ACC112 (cell line): Measurements from ENCODE around the gene FBXW2.

Source experiments
- H2AFZ ChIP-seq: fragments of 200-600 bp; sonication (generic); one replicate; pipeline ENCODE4 v1.6.0; 2017; ENCODE audit warnings: antibody characterized with exemption, low read length; ENCODE audit not compliant: unreplicated experiment
- H3K27ac ChIP-seq: fragments of 200-600 bp; sonication (generic); 2 replicates; pipeline ENCODE4 v1.5.1; 2014; ENCODE audit warnings: low read depth, mild to moderate bottlenecking, antibody characterized with exemption, low read length, moderate library complexity
- H3K27me3 ChIP-seq: fragments of 200-600 bp; sonication (generic); 2 replicates; pipeline ENCODE4 v1.6.1; 2014; ENCODE audit warnings: mild to moderate bottlenecking, antibody characterized with exemption, low read length, moderate library complexity, mixed read lengths; ENCODE audit not compliant: insufficient read depth
- H3K36me3 ChIP-seq: fragments of 200-600 bp; sonication (generic); 2 replicates; pipeline ENCODE4 v1.6.1; 2016; ENCODE audit warnings: mild to moderate bottlenecking, antibody characterized with exemption, low read length, moderate library complexity, mixed read lengths; ENCODE audit not compliant: insufficient read depth
- H3K4me1 ChIP-seq: fragments of 200-600 bp; sonication (generic); one replicate; pipeline ENCODE4 v1.6.1; 2016; ENCODE audit warnings: low read length, mixed read lengths; ENCODE audit not compliant: insufficient read depth, unreplicated experiment, control insufficient read depth
- H3K4me3 ChIP-seq: fragments of 200-600 bp; sonication (generic); 2 replicates; pipeline ENCODE4 v1.5.1; 2014; ENCODE audit warnings: mild to moderate bottlenecking, low read depth, low read length
- H3K79me2 ChIP-seq: fragments of 200-600 bp; sonication (generic); one replicate; pipeline ENCODE4 v1.6.0; 2016; ENCODE audit warnings: low read length; ENCODE audit not compliant: control insufficient read depth, unreplicated experiment, insufficient read depth

FBXW2 gene

GRCh38 chr9:120733190-120733589 is 60.0 kb downstream of the FBXW2 start:
- Histone ChIP-seq H3K4me1 (peaks cover 29% of the 10 kb centered on the region), H2AFZ (no peak overlapping the region), H3K36me3 (no peaks in the 10 kb centered on the region), H3K4me3 (no peak overlapping the region), H3K27ac (no peak overlapping the region), H3K27me3 (no peaks in the 10 kb centered on the region), H3K79me2 (no peaks in the 10 kb centered on the region)

GRCh38 chr9:120730654-120731514 is 62.3 kb downstream of the FBXW2 start:
- Histone ChIP-seq H3K4me1 (peaks cover 29% of the 10 kb centered on the region), H3K4me3 (no peak overlapping the region), H3K27me3 (no peaks in the 10 kb centered on the region), H2AFZ (no peak overlapping the region), H3K79me2 (no peaks in the 10 kb centered on the region), H3K27ac (no peak overlapping the region), H3K36me3 (no peaks in the 10 kb centered on the region)

GRCh38 chr9:120729791-120730241 is 63.4 kb downstream of the FBXW2 start:
- H3K79me2 ChIP-seq = no peaks in the 10 kb centered on the region
- H3K36me3 ChIP-seq = no peaks in the 10 kb centered on the region
- H3K4me1 ChIP-seq = peaks cover 22% of the 10 kb centered on the region
- H2AFZ ChIP-seq = no peak overlapping the region
- no peak overlapping the region for H3K4me3 ChIP-seq
- H3K27me3 ChIP-seq = no peaks in the 10 kb centered on the region
- H3K27ac ChIP-seq = no peak overlapping the region

- H3K4me3 ChIP-seq = no peak overlapping the region
- H2AFZ ChIP-seq = no peak overlapping the region
- H3K36me3 ChIP-seq = no peaks in the 10 kb centered on the region
- no peaks in the 10 kb centered on the region for H3K79me2 ChIP-seq
- H3K4me1 ChIP-seq = peaks cover 18% of the 10 kb centered on the region
- no peaks in the 10 kb centered on the region for H3K27me3 ChIP-seq
- H3K27ac ChIP-seq = no peak overlapping the region
Observed at GRCh38 chr9:120726484-120726883, 66.7 kb downstream of the FBXW2 start.

- H3K4me1 ChIP-seq = peaks cover 12% of the 10 kb centered on the region
- H2AFZ ChIP-seq = no peak overlapping the region
- no peaks in the 10 kb centered on the region for H3K27me3 ChIP-seq
- H3K27ac ChIP-seq = no peak overlapping the region
- no peak overlapping the region for H3K4me3 ChIP-seq
- H3K36me3 ChIP-seq = no peaks in the 10 kb centered on the region
- H3K79me2 ChIP-seq = no peaks in the 10 kb centered on the region
Observed at GRCh38 chr9:120725907-120726306, 67.3 kb downstream of the FBXW2 start.

GRCh38 chr9:120724757-120725400 is 68.3 kb downstream of the FBXW2 start:
- Histone ChIP-seq H3K4me3 (no peak overlapping the region), H3K27ac (no peak overlapping the region), H2AFZ (no peak overlapping the region), H3K79me2 (no peaks in the 10 kb centered on the region), H3K36me3 (no peaks in the 10 kb centered on the region), H3K4me1 (peaks cover 4% of the 10 kb centered on the region), H3K27me3 (no peaks in the 10 kb centered on the region)

GRCh38 chr9:120723565-120723964 is 69.7 kb downstream of the FBXW2 start:
- Histone ChIP-seq H2AFZ (no peak overlapping the region), H3K4me3 (no peak overlapping the region), H3K4me1 (no peaks in the 10 kb centered on the region), H3K36me3 (no peaks in the 10 kb centered on the region), H3K27ac (no peak overlapping the region), H3K79me2 (no peaks in the 10 kb centered on the region), H3K27me3 (no peaks in the 10 kb centered on the region)

GRCh38 chr9:120720404-120720803 is 72.8 kb downstream of the FBXW2 start:
- Histone ChIP-seq H3K4me3 (no peak overlapping the region), H2AFZ (no peak overlapping the region), H3K4me1 (peaks cover 6% of the 10 kb centered on the region), H3K36me3 (no peaks in the 10 kb centered on the region), H3K79me2 (no peaks in the 10 kb centered on the region), H3K27me3 (no peaks in the 10 kb centered on the region), H3K27ac (no peak overlapping the region)

- H3K36me3 ChIP-seq = no peaks in the 10 kb centered on the region
- H3K79me2 ChIP-seq = peaks cover 6% of the 10 kb centered on the region
- H3K4me3 ChIP-seq = no peak overlapping the region
- H3K27ac ChIP-seq = no peak overlapping the region
- H3K4me1 ChIP-seq = peaks cover 12% of the 10 kb centered on the region
- H2AFZ ChIP-seq = no peak overlapping the region
- no peaks in the 10 kb centered on the region for H3K27me3 ChIP-seq
Observed at GRCh38 chr9:120718316-120718715, 74.9 kb downstream of the FBXW2 start.

- H3K36me3 ChIP-seq = no peaks in the 10 kb centered on the region
- no peak overlapping the region for H2AFZ ChIP-seq
- H3K79me2 ChIP-seq = peaks cover 10% of the 10 kb centered on the region
- no peak overlapping the region for H3K27ac ChIP-seq
- H3K27me3 ChIP-seq = no peaks in the 10 kb centered on the region
- H3K4me3 ChIP-seq = no peak overlapping the region
- peaks cover 17% of the 10 kb centered on the region for H3K4me1 ChIP-seq
Observed at GRCh38 chr9:120717176-120717575, 76.0 kb downstream of the FBXW2 start.

GRCh38 chr9:120716483-120716882 is 76.7 kb downstream of the FBXW2 start:
- Histone ChIP-seq H3K36me3 (no peaks in the 10 kb centered on the region), H3K27ac (no peak overlapping the region), H3K4me3 (no peak overlapping the region), H3K27me3 (no peaks in the 10 kb centered on the region), H3K79me2 (peaks cover 10% of the 10 kb centered on the region), H2AFZ (no peak overlapping the region), H3K4me1 (peaks cover 18% of the 10 kb centered on the region)
